Activated naive CD8-positive, alpha-beta T cell treated with anti-CD3 and anti-CD28 coated beads for 36 hours (primary cell): Measurements from ENCODE around the gene MARCKS. TPM values are rescaled to one million over a fixed set of nuclear protein-coding genes. Genes with fewer than 3 reads are reported as not detected.
"Not testable (repeated sequence)": the region's sequence is repeated elsewhere in the genome, so short reads cannot be mapped to it uniquely, and the experiment has no call there.

Source experiments
- DNase-seq: peaks from one replicate; pipeline ENCODE4 v3.0.0; 2021
- H3K27ac Mint-ChIP-seq: one replicate; pipeline ENCODE4 v1.8.0; 2022; ENCODE audit warnings: mild to moderate bottlenecking, moderate library complexity, mixed read lengths
- H3K27me3 Mint-ChIP-seq: one replicate; pipeline ENCODE4 v1.8.0; 2022; ENCODE audit warnings: mild to moderate bottlenecking, mixed read lengths
- H3K36me3 Mint-ChIP-seq: one replicate; pipeline ENCODE4 v1.8.0; 2021; ENCODE audit warnings: mild to moderate bottlenecking, mixed read lengths
- H3K4me1 Mint-ChIP-seq: one replicate; pipeline ENCODE4 v1.8.0; 2021; ENCODE audit warnings: mixed read lengths
- H3K4me3 Mint-ChIP-seq: one replicate; pipeline ENCODE4 v1.8.0; 2022; ENCODE audit warnings: mild to moderate bottlenecking, moderate library complexity, mixed read lengths
- H3K9me3 Mint-ChIP-seq: one replicate; pipeline ENCODE4 v1.8.0; 2022; ENCODE audit warnings: mixed read lengths
- total RNA-seq, 2 experiments: library from RNA; stranded (reverse); gene quantifications; one replicate each; pipeline ENCODE4 v1.2.3, GENCODE V29; 2021

MARCKS gene
- total RNA-seq, 2 experiments from 2014 or later, result 0.62 to 0.70 TPM

GRCh38 chr6:113888956-113889630 lies 31.9 kb downstream of the MARCKS start:
- no peak for DNase-seq

GRCh38 chr6:113893451-113893850 lies 36.3 kb downstream of the MARCKS start:
- Mint-ChIP-seq H3K36me3 (no peaks in the 10 kb centered on the region), H3K9me3 (peaks cover 2% of the 10 kb centered on the region), H3K4me3 (no peak overlapping the region), H3K4me1 (no peaks in the 10 kb centered on the region), H3K27ac (no peak overlapping the region), H3K27me3 (peaks cover 10% of the 10 kb centered on the region)
- no peak for DNase-seq

More at GRCh38 chr6:113888956-113889630, 31.9 kb downstream of the MARCKS start:
- Mint-ChIP-seq H3K4me3 (no peak overlapping the region), H3K9me3 (peaks cover 2% of the 10 kb centered on the region), H3K36me3 (no peaks in the 10 kb centered on the region), H3K27ac (no peak overlapping the region), H3K27me3 (peaks cover 2% of the 10 kb centered on the region), H3K4me1 (no peaks in the 10 kb centered on the region)

- Mint-ChIP-seq H3K9me3 (peaks cover 2% of the 10 kb centered on the region), H3K4me3 (no peak overlapping the region), H3K27me3 (peaks cover 10% of the 10 kb centered on the region), H3K27ac (no peak overlapping the region), H3K4me1 (no peaks in the 10 kb centered on the region), H3K36me3 (no peaks in the 10 kb centered on the region)
- no peak for DNase-seq
These were observed 36.7 kb downstream of the MARCKS start for GRCh38 chr6:113893866-113894265.

GRCh38 chr6:113894712-113895674 lies 37.8 kb downstream of the MARCKS start:
- Mint-ChIP-seq H3K4me3 (no peak overlapping the region), H3K27ac (no peak overlapping the region), H3K27me3 (peaks cover 10% of the 10 kb centered on the region)

GRCh38 chr6:113901482-113901881 lies 44.3 kb downstream of the MARCKS start:
- no peaks in the 10 kb centered on the region for H3K9me3 Mint-ChIP-seq

More at GRCh38 chr6:113894712-113895674, 37.8 kb downstream of the MARCKS start:
- Mint-ChIP-seq H3K9me3 (peaks cover 2% of the 10 kb centered on the region), H3K4me1 (no peaks in the 10 kb centered on the region), H3K36me3 (no peaks in the 10 kb centered on the region)
- DNase-seq, result no peak

GRCh38 chr6:113903666-113904330 lies 46.7 kb downstream of the MARCKS start:
- DNase-seq, result no peak
- Mint-ChIP-seq H3K4me1 (no peaks in the 10 kb centered on the region), H3K9me3 (no peaks in the 10 kb centered on the region), H3K36me3 (no peaks in the 10 kb centered on the region), H3K27ac (no peak overlapping the region), H3K4me3 (no peak overlapping the region), H3K27me3 (no peaks in the 10 kb centered on the region)

More at GRCh38 chr6:113901482-113901881, 44.3 kb downstream of the MARCKS start:
- Mint-ChIP-seq H3K4me1 (no peaks in the 10 kb centered on the region), H3K4me3 (no peak overlapping the region), H3K27me3 (peaks cover 5% of the 10 kb centered on the region), H3K27ac (no peak overlapping the region), H3K36me3 (no peaks in the 10 kb centered on the region)
- no peak for DNase-seq

- H3K36me3 Mint-ChIP-seq, result no peaks in the 10 kb centered on the region
- no peaks in the 10 kb centered on the region for H3K4me1 Mint-ChIP-seq
- no peaks in the 10 kb centered on the region for H3K9me3 Mint-ChIP-seq
- no peak overlapping the region for H3K4me3 Mint-ChIP-seq
- H3K27ac Mint-ChIP-seq, result no peak overlapping the region
- DNase-seq, result no peak
- no peaks in the 10 kb centered on the region for H3K27me3 Mint-ChIP-seq
These were observed 50.1 kb downstream of the MARCKS start for GRCh38 chr6:113907102-113907815.

- Mint-ChIP-seq H3K27ac (no peak overlapping the region), H3K36me3 (no peaks in the 10 kb centered on the region), H3K27me3 (no peaks in the 10 kb centered on the region), H3K4me1 (no peaks in the 10 kb centered on the region), H3K4me3 (no peak overlapping the region), H3K9me3 (no peaks in the 10 kb centered on the region)
- no peak for DNase-seq
These were observed 51.7 kb downstream of the MARCKS start for GRCh38 chr6:113908801-113909200.

- no peak overlapping the region for H3K4me3 Mint-ChIP-seq
- H3K9me3 Mint-ChIP-seq, result no peaks in the 10 kb centered on the region
- H3K27me3 Mint-ChIP-seq, result no peaks in the 10 kb centered on the region
- H3K27ac Mint-ChIP-seq, result no peak overlapping the region
- H3K4me1 Mint-ChIP-seq, result no peaks in the 10 kb centered on the region
- no peak for DNase-seq
- H3K36me3 Mint-ChIP-seq, result no peaks in the 10 kb centered on the region
These were observed 52.2 kb downstream of the MARCKS start for GRCh38 chr6:113909224-113909856.

- not testable (repeated sequence) for H3K27ac Mint-ChIP-seq, H3K9me3 Mint-ChIP-seq, H3K27me3 Mint-ChIP-seq, H3K36me3 Mint-ChIP-seq, DNase-seq, H3K4me3 Mint-ChIP-seq, H3K4me1 Mint-ChIP-seq
These were observed 53.1 kb downstream of the MARCKS start for GRCh38 chr6:113910285-113910684.

Other genes with a start within 250 kb of the MARCKS start
- gene HDAC2, start 113.8 kb downstream of the MARCKS start, total RNA-seq, result 100 to 1,000 TPM; 115 to 125 TPM